ENCODE results near the gene METTL27.
A peak's percentile ranks its signal among the peaks of the same experiment; 100 is the strongest.

Gene METTL27

GRCh38 chr7:73865738-73866445, 23.6 kb upstream of the METTL27 start:
- Histone ChIP-seq H3K27me3 (ENCODE audit: insufficient read depth, poor library complexity, severe bottlenecking) (no peaks in the 10 kb centered on the region), H3K4me3 (replicated peaks; ENCODE audit: insufficient read depth, low read length) (no peak overlapping the region), H3K27ac (replicated peaks) (no peak overlapping the region)
- TF ChIP-seq REST (IDR thresholded peaks at IDR 0.05; ENCODE audit: insufficient replicate concordance, low read depth) (no peak), GABPA (IDR thresholded peaks at IDR 0.05; ENCODE audit: low read depth) (no peak), CTCF (IDR thresholded peaks at IDR 0.05; ENCODE audit: insufficient read depth, low read length) (peak; percentile 24), SPI1 (IDR thresholded peaks at IDR 0.05; ENCODE audit: borderline replicate concordance, low read depth) (no peak), POLR2AphosphoS5 (IDR thresholded peaks at IDR 0.05; ENCODE audit: low read depth) (no peak)
- peak in 1 of 2 experiments; percentile 45 for DNase-seq (ENCODE audit: low read depth in 1 of 2, low spot score in 1 of 2)

GRCh38 chr7:73864981-73865711, 22.8 kb upstream of the METTL27 start:
- TF ChIP-seq SPI1 (IDR thresholded peaks at IDR 0.05; ENCODE audit: borderline replicate concordance, low read depth): no peak
- Histone ChIP-seq H3K27ac (replicated peaks) (no peak overlapping the region), H3K27me3 (ENCODE audit: insufficient read depth, poor library complexity, severe bottlenecking) (no peaks in the 10 kb centered on the region), H3K4me3 (replicated peaks; ENCODE audit: insufficient read depth, low read length) (no peak overlapping the region)
- no peak for DNase-seq (ENCODE audit: low read depth in 1 of 2, low spot score in 1 of 2)

GRCh38 chr7:73861305-73861704, 19.0 kb upstream of the METTL27 start:
- Histone ChIP-seq H3K27ac (replicated peaks) (no peak overlapping the region), H3K4me3 (replicated peaks; ENCODE audit: insufficient read depth, low read length) (no peak overlapping the region), H3K27me3 (ENCODE audit: insufficient read depth, poor library complexity, severe bottlenecking) (peaks cover 6% of the 10 kb centered on the region)
- no peak for DNase-seq (ENCODE audit: low read depth in 1 of 2, low spot score in 1 of 2)
- TF ChIP-seq SPI1 (IDR thresholded peaks at IDR 0.05; ENCODE audit: borderline replicate concordance, low read depth) (no peak), POLR2AphosphoS5 (IDR thresholded peaks at IDR 0.05; ENCODE audit: low read depth) (no peak), CTCF (IDR thresholded peaks at IDR 0.05; ENCODE audit: insufficient read depth, low read length) (no peak), GABPA (IDR thresholded peaks at IDR 0.05; ENCODE audit: low read depth) (no peak), REST (IDR thresholded peaks at IDR 0.05; ENCODE audit: insufficient replicate concordance, low read depth) (no peak)

- H3K27ac ChIP-seq (replicated peaks): no peak within 1 kb of the TSS
- TF ChIP-seq GABPA (IDR thresholded peaks at IDR 0.05; ENCODE audit: low read depth): no peak
- no peak for TF ChIP-seq REST (IDR thresholded peaks at IDR 0.05; ENCODE audit: insufficient replicate concordance, low read depth)
- TF ChIP-seq CTCF (IDR thresholded peaks at IDR 0.05; ENCODE audit: insufficient read depth, low read length): no peak
- TF ChIP-seq POLR2AphosphoS5 (IDR thresholded peaks at IDR 0.05; ENCODE audit: low read depth): no peak
- no peak for TF ChIP-seq SPI1 (IDR thresholded peaks at IDR 0.05; ENCODE audit: borderline replicate concordance, low read depth)
- DNase-seq (ENCODE audit: low read depth in 1 of 2, low spot score in 1 of 2): no peak
- peaks cover 9% of the 10 kb centered on the region for H3K27me3 ChIP-seq (ENCODE audit: insufficient read depth, poor library complexity, severe bottlenecking)
- H3K4me3 ChIP-seq (replicated peaks; ENCODE audit: insufficient read depth, low read length): no peak within 1 kb of the TSS
Observed at GRCh38 chr7:73860859-73861258, 18.5 kb upstream of the METTL27 start, which contains the start of gene TMEM270. Gene TMEM270 (plus strand): TSS chr7:73861159. CDS start chr7:73861195, 36 bp downstream.
